Liver (tissue), 9 donors: Measurements from ENCODE around the gene DNAH6. TPM values are rescaled to one million over a fixed set of nuclear protein-coding genes. Genes with fewer than 3 reads are reported as not detected.

ENCODE experiments used
- DNase-seq: peaks from one replicate; pipeline ENCODE4 v3.0.0-alpha.2; 2017; ENCODE audit warnings: low spot score
- H3K27ac ChIP-seq, 2 donors: one replicate each; pipeline ENCODE4 v1.7.0; 2013; ENCODE audit warnings: inconsistent platforms in 2 of 2, low read length in 2 of 2, control low read depth in 1 of 2, low read depth in 1 of 2, mild to moderate bottlenecking in 1 of 2
- H3K27me3 ChIP-seq, 4 donors: one replicate each; pipeline versions ENCODE4 v1.6.1 to v1.7.0; 2013; ENCODE audit warnings: low read length in 3 of 4, inconsistent platforms in 1 of 4, mild to moderate bottlenecking in 1 of 4, moderate library complexity in 1 of 4; ENCODE audit not compliant: control insufficient read depth in 4 of 4, insufficient read depth in 4 of 4
- H3K36me3 ChIP-seq, 4 donors: one replicate each; pipeline versions ENCODE4 v1.6.1 to v1.7.0; 2013; ENCODE audit warnings: low read length in 3 of 4, mild to moderate bottlenecking in 3 of 4, low read depth in 1 of 4, moderate library complexity in 1 of 4; ENCODE audit not compliant: control insufficient read depth in 4 of 4, insufficient read depth in 3 of 4
- H3K4me1 ChIP-seq, 4 donors: one replicate each; pipeline versions ENCODE4 v1.6.1 to v1.7.0; 2013; ENCODE audit warnings: low read length in 3 of 4, mild to moderate bottlenecking in 3 of 4, moderate library complexity in 1 of 4; ENCODE audit not compliant: control insufficient read depth in 4 of 4, insufficient read depth in 4 of 4
- H3K4me3 ChIP-seq, 3 donors: one replicate each; pipeline versions ENCODE4 v1.6.1 to v1.7.0; 2013; ENCODE audit warnings: low read length in 3 of 3, control low read depth in 1 of 3, low read depth in 1 of 3, mild to moderate bottlenecking in 1 of 3
- H3K9ac ChIP-seq, 2 donors: one replicate each; pipeline ENCODE4 v1.7.0; 2013; ENCODE audit warnings: low read length in 2 of 2, mild to moderate bottlenecking in 2 of 2, moderate library complexity in 2 of 2, control low read depth in 1 of 2, low read depth in 1 of 2
- H3K9me3 ChIP-seq, 4 donors: one replicate each; pipeline versions ENCODE4 v1.6.1 to v1.7.0; 2013; ENCODE audit warnings: low read length in 3 of 4; ENCODE audit not compliant: control insufficient read depth in 4 of 4
- ATF3 ChIP-seq: IDR thresholded peaks from 2 replicates; pipeline ENCODE4 v1.6.1; 2016; ENCODE audit warnings: antibody characterized with exemption
- CTCF ChIP-seq: fragments of 150-350 bp; IDR thresholded peaks from 2 replicates; pipeline ENCODE4 v1.5.1; 2017; ENCODE audit warnings: improper control_type of control experiment, low read depth, low read length; ENCODE audit not compliant: missing input control
- EGR1 ChIP-seq, 2 donors: IDR thresholded peaks; 2 replicates each; pipeline ENCODE4 v1.6.1; 2016 to 2018; ENCODE audit warnings: antibody characterized with exemption in 2 of 2, low read depth in 2 of 2
- FOXA1 ChIP-seq: IDR thresholded peaks from 2 replicates; pipeline ENCODE4 v1.6.1; 2016; ENCODE audit warnings: antibody characterized with exemption
- FOXA2 ChIP-seq: IDR thresholded peaks from 2 replicates; pipeline ENCODE4 v1.6.1; 2016; ENCODE audit warnings: antibody characterized with exemption
- GABPA ChIP-seq, 2 donors: IDR thresholded peaks in 1 of 2; conservative IDR thresholded peaks in 1 of 2; 2 replicates each; pipeline ENCODE4 v1.6.1; 2016; ENCODE audit warnings: antibody characterized with exemption in 2 of 2, mild to moderate bottlenecking in 1 of 2, moderate library complexity in 1 of 2
- HNF4A ChIP-seq, 2 donors: conservative IDR thresholded peaks; 2 replicates each; pipeline ENCODE4 v1.6.1; 2016; ENCODE audit warnings: antibody characterized with exemption in 2 of 2, mild to moderate bottlenecking in 2 of 2
- HNF4G ChIP-seq: IDR thresholded peaks from 2 replicates; pipeline ENCODE4 v1.6.1; 2016; ENCODE audit warnings: antibody characterized with exemption
- JUND ChIP-seq, 2 donors: IDR thresholded peaks; 2 replicates each; pipeline ENCODE4 v1.6.1; 2016; ENCODE audit warnings: antibody characterized with exemption in 2 of 2
- MAX ChIP-seq: IDR thresholded peaks from 2 replicates; pipeline ENCODE4 v1.6.1; 2016; ENCODE audit warnings: antibody characterized with exemption
- RAD21 ChIP-seq, 2 donors: IDR thresholded peaks; 2 replicates each; pipeline ENCODE4 v1.6.1; 2016; ENCODE audit warnings: antibody characterized with exemption in 2 of 2, mild to moderate bottlenecking in 2 of 2
- REST ChIP-seq: IDR thresholded peaks from 2 replicates; pipeline ENCODE4 v1.6.1; 2016; ENCODE audit warnings: antibody characterized with exemption, mild to moderate bottlenecking
- RXRA ChIP-seq, 2 donors: IDR thresholded peaks; 2 replicates each; pipeline ENCODE4 v1.6.1; 2017 to 2018; ENCODE audit warnings: antibody characterized with exemption in 2 of 2, mild to moderate bottlenecking in 1 of 2
- SP1 ChIP-seq: IDR thresholded peaks from 2 replicates; pipeline ENCODE4 v1.6.1; 2018; ENCODE audit warnings: antibody characterized with exemption, mild to moderate bottlenecking
- TAF1 ChIP-seq: conservative IDR thresholded peaks from 2 replicates; pipeline ENCODE4 v1.6.1; 2016; ENCODE audit warnings: antibody characterized with exemption, mild to moderate bottlenecking
- YY1 ChIP-seq: IDR thresholded peaks from 2 replicates; pipeline ENCODE4 v1.6.1; 2016; ENCODE audit warnings: antibody characterized with exemption, mild to moderate bottlenecking
- ZBTB33 ChIP-seq: IDR thresholded peaks from 2 replicates; pipeline ENCODE4 v1.6.1; 2016; ENCODE audit warnings: antibody characterized with exemption
- WGBS: extraction: QIAGEN DNeasy Blood & Tissue Kit; methylation state at CpG from one replicate; pipeline ENCODE4 v1.1.7; 2013; 5-methylcytosine and 5-hydroxymethylcytosine counted together
- polyA plus RNA-seq, 2 donors: library from polyadenylated mRNA; stranded (reverse) in 1 of 2; unstranded in 1 of 2; fragments of 200-250 nt in 1 of 2; fragments of >200 nt in 1 of 2; fragmentation: Nextera tagmentation in 1 of 2; extraction: Ambion mirVana in 1 of 2; gene quantifications; one replicate each; pipeline versions ENCODE4 v1.2.1 to v1.2.3, GENCODE V29; 2013 to 2015
- total RNA-seq, 2 donors: library from RNA; depleted of rRNA; stranded (reverse); fragments of >200 nt; gene quantifications; one replicate each; pipeline ENCODE4 v1.2.3, GENCODE V29; 2014
- donor health status: healthy.
- donor health status: healthy.
- donor health status: healthy.
- donor health status: healthy.
- donor health status: healthy.

Gene DNAH6
- total and polyA plus RNA-seq, 4 donors = 0.32 to 1.6 (median 0.59) TPM

GRCh38 chr2:84846741-84847142 is 330.4 kb downstream of the DNAH6 start:
- TF ChIP-seq REST (no peak), YY1 (no peak), TAF1 (no peak), ZBTB33 (no peak), RAD21 (IDR thresholded peaks at IDR 0.05) (no peak), ATF3 (no peak), FOXA1 (no peak), RXRA (IDR thresholded peaks at IDR 0.05) (no peak), HNF4G (no peak), MAX (no peak), CTCF (no peak), GABPA (IDR thresholded peaks at IDR 0.05 in 1 of 2, conservative IDR thresholded peaks at IDR 0.05 in 1 of 2) (no peak), SP1 (no peak), FOXA2 (no peak), EGR1 (IDR thresholded peaks at IDR 0.05; ENCODE audit: low read depth in 2 of 2) (no peak), HNF4A (conservative IDR thresholded peaks at IDR 0.05) (no peak), JUND (IDR thresholded peaks at IDR 0.05) (no peak)
- no peak overlapping the region for H3K27ac ChIP-seq
- DNase-seq = no peak

More at GRCh38 chr2:84846741-84847142, 330.4 kb downstream of the DNAH6 start:
- Histone ChIP-seq H3K27me3 (no peaks in the 10 kb centered on the region), H3K4me3 (no peak overlapping the region), H3K4me1 (no peaks in the 10 kb centered on the region), H3K36me3 (no peaks in the 10 kb centered on the region), H3K9ac (no peak overlapping the region), H3K9me3 (no peaks in the 10 kb centered on the region)
- WGBS = 88% methylated on average over 2 of the region's 2 CpGs
